CD4-positive, CD25-positive, alpha-beta regulatory T cell (primary cell): ENCODE results near the gene CLEC4E. TPM values are rescaled to one million over a fixed set of nuclear protein-coding genes. Genes with fewer than 3 reads are reported as not detected.
"Not testable (repeated sequence)": the region's sequence is repeated elsewhere in the genome, so short reads cannot be mapped to it uniquely, and the experiment has no call there.

Experiments
- ATAC-seq, 2 donors: fragments of 150-1000 bp; cut with Tn5 transposase; one replicate each; pipeline ENCODE4 v1.10.0; 2021; ENCODE audit warnings: low read depth in 2 of 2, moderate number of reproducible peaks in 2 of 2, moderate library complexity in 1 of 2
- DNase-seq, 3 donors: peaks; one replicate each; pipeline versions ENCODE4 v3.0.0 to v3.0.0-alpha.2; 2012 to 2022; ENCODE audit warnings: mixed read lengths in 1 of 3
- H3K27ac ChIP-seq: one replicate; pipeline ENCODE4 v1.7.0; 2013; ENCODE audit warnings: mild to moderate bottlenecking, low read length; ENCODE audit not compliant: insufficient read depth, poor library complexity, severe bottlenecking
- H3K27me3 ChIP-seq: one replicate; pipeline ENCODE4 v1.7.0; 2013; ENCODE audit warnings: low read length; ENCODE audit not compliant: control insufficient read depth, insufficient read depth
- H3K36me3 ChIP-seq: one replicate; pipeline ENCODE4 v1.7.0; 2013; ENCODE audit warnings: mild to moderate bottlenecking, low read length, moderate library complexity; ENCODE audit not compliant: control insufficient read depth, insufficient read depth
- H3K4me1 ChIP-seq: 2 replicates; pipeline ENCODE4 v1.7.0; 2013; ENCODE audit warnings: mild to moderate bottlenecking, low read length; ENCODE audit not compliant: insufficient read depth, control insufficient read depth, poor library complexity, severe bottlenecking
- H3K4me3 ChIP-seq: one replicate; pipeline ENCODE4 v1.7.0; 2013; ENCODE audit warnings: low read depth, mild to moderate bottlenecking, low read length, moderate library complexity
- H3K9me3 ChIP-seq, 2 experiments: 1 replicate in 1 of 2; 2 replicates in 1 of 2; pipeline ENCODE4 v1.7.0; 2013; ENCODE audit warnings: low read length in 2 of 2, mild to moderate bottlenecking in 1 of 2, moderate library complexity in 1 of 2; ENCODE audit not compliant: control insufficient read depth in 2 of 2
- H3K27ac Mint-ChIP-seq, 3 donors: one replicate each; pipeline ENCODE4 v1.8.0; 2020 to 2022; ENCODE audit warnings: mild to moderate bottlenecking in 3 of 3, mixed read lengths in 3 of 3, moderate library complexity in 2 of 3
- H3K27me3 Mint-ChIP-seq: one replicate; pipeline ENCODE4 v1.8.0; 2022; ENCODE audit warnings: mild to moderate bottlenecking, mixed read lengths
- H3K36me3 Mint-ChIP-seq: one replicate; pipeline ENCODE4 v1.8.0; 2020; ENCODE audit warnings: mixed read lengths
- H3K4me1 Mint-ChIP-seq, 4 donors: one replicate each; pipeline ENCODE4 v1.8.0; 2020 to 2022; ENCODE audit warnings: mixed read lengths in 4 of 4, mild to moderate bottlenecking in 1 of 4
- H3K4me3 Mint-ChIP-seq, 4 donors: one replicate each; pipeline ENCODE4 v1.8.0; 2020 to 2022; ENCODE audit warnings: mild to moderate bottlenecking in 4 of 4, mixed read lengths in 4 of 4, moderate library complexity in 3 of 4
- H3K9me3 Mint-ChIP-seq, 7 donors: one replicate each; pipeline ENCODE4 v1.8.0; 2020 to 2022; ENCODE audit warnings: mixed read lengths in 7 of 7, mild to moderate bottlenecking in 3 of 7, moderate library complexity in 2 of 7
- polyA plus RNA-seq, 4 donors: library from polyadenylated mRNA; unstranded; fragments of 300-500 nt; fragmentation: Illumina TruSeq; gene quantifications; one replicate each; pipeline ENCODE4 v1.2.3, GENCODE V29; 2021
- total RNA-seq: library from RNA; stranded (reverse); gene quantifications from one replicate; pipeline ENCODE4 v1.2.3, GENCODE V29; 2022

CLEC4E gene
- total and polyA plus RNA-seq, 5 donors from 2014 or later = 0.36 TPM; not detected in 4

DNA sequence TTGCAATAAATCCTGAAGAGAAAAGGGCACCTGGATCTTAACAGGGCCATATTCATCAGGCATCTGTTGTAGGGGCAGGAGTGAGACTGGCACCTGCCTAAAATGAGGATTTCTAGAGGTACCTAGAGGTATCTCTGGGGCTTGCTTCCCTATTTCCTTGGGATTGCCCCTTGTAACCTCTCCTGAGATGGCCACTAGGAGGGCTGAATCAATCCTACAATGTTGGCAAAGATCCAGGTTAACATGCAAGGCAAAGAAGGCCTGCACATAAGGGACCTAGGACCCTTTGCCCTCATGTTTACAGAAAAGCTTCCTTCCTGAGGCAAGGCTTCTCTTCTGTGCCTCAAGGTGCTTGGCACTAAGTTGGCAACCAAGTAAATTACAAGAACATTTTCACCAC lies 25.8 kb upstream of the CLEC4E start:
- Mint-ChIP-seq H3K9me3 (peaks cover 0 to 20% (median 2%) of the 10 kb centered on the region in 7 donors), H3K36me3 (no peaks in the 10 kb centered on the region), H3K27ac (no peak overlapping the region), H3K4me3 (no peak overlapping the region), H3K27me3 (peaks cover 4% of the 10 kb centered on the region), H3K4me1 (no peaks in the 10 kb centered on the region)
- Histone ChIP-seq H3K27me3 (peaks cover 4% of the 10 kb centered on the region), H3K36me3 (no peaks in the 10 kb centered on the region), H3K4me3 (no peak overlapping the region), H3K27ac (no peak overlapping the region), H3K4me1 (no peaks in the 10 kb centered on the region), H3K9me3 (peaks cover 0 to 2% of the 10 kb centered on the region in 2 experiments)
- ATAC-seq (no peak), DNase-seq (no peak)

DNA sequence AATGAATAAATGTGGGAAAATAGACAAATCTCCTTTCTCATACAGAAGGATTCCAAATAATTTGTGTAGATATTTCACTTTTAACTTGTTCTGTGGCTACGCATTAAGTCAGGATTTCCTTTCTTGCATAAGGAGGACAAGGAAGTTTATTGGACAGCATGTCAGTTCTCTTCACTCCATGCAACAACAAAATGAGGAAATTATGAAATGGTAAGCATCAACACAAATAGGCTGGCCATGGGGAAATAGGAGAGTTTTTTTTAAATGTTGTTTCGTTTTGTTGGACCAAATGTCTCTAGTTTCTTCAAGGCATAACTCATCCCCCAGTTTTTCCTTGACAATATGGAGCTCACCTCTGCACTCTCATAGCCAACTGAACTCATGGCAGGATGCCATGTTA lies 25.3 kb upstream of the CLEC4E start:
- H3K36me3 ChIP-seq, H3K27ac ChIP-seq, H3K9me3 ChIP-seq, H3K4me1 ChIP-seq, H3K27me3 ChIP-seq, H3K36me3 Mint-ChIP-seq, H3K27ac Mint-ChIP-seq, H3K4me1 Mint-ChIP-seq, H3K4me3 ChIP-seq, H3K4me3 Mint-ChIP-seq, DNase-seq, ATAC-seq, H3K27me3 Mint-ChIP-seq: not testable (repeated sequence)
- H3K9me3 Mint-ChIP-seq = peaks cover 0 to 20% (median 2%) of the 10 kb centered on the region in 7 donors

DNA sequence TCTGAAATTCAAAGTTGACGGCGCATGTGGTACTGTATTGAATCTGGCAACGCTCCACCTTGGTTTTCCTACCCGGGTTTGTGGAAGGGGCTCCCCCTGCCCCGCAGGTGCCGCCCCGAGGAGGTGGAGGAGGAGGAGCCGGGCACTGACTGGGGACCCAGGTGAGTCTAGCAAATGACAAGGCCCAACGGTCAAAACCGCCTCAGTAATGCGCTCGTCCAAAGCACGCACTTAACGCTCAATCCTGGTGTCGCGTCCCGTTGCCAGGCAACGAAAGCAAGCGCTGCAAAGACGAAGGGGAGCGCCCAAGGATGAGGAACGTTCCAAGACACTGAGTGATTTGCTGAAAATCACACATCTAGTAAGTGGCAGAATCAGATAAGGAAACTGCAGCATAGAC lies 24.0 kb upstream of the CLEC4E start:
- H3K4me1 ChIP-seq = no peaks in the 10 kb centered on the region
- no peak overlapping the region for H3K4me3 ChIP-seq
- peaks cover 7% of the 10 kb centered on the region for H3K27me3 Mint-ChIP-seq
- no peak overlapping the region for H3K4me3 Mint-ChIP-seq
- peaks cover 4% of the 10 kb centered on the region for H3K27me3 ChIP-seq
- no peaks in the 10 kb centered on the region for H3K36me3 Mint-ChIP-seq
- no peaks in the 10 kb centered on the region for H3K4me1 Mint-ChIP-seq
- peaks cover 0 to 2% of the 10 kb centered on the region in 2 experiments for H3K9me3 ChIP-seq
- ATAC-seq (no peak), DNase-seq (no peak)
- H3K36me3 ChIP-seq = no peaks in the 10 kb centered on the region
- peaks cover 0 to 20% (median 2%) of the 10 kb centered on the region in 7 donors for H3K9me3 Mint-ChIP-seq
- no peak overlapping the region for H3K27ac Mint-ChIP-seq
- H3K27ac ChIP-seq = no peak overlapping the region

DNA sequence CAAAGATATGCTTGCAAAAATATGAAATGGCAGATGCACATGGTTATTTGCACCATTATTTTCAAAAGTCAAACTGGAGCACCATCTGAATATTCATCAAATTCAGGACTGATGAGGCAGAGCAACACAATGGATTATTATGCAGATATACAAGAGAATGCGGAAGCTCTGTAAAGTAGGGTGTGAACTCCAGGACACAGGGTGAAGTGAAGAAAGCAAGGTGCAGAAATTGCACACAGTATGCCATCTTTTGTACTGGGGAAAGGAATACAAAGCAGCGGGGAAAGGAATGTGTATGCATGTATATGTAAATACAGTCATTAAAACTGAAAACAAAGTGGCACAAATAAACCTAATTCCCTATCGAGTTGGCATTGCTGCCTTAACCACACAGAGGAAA lies 22.7 kb upstream of the CLEC4E start:
- Mint-ChIP-seq H3K27ac (no peak overlapping the region), H3K27me3 (peaks cover 7% of the 10 kb centered on the region)
- no peak for ATAC-seq

DNA sequence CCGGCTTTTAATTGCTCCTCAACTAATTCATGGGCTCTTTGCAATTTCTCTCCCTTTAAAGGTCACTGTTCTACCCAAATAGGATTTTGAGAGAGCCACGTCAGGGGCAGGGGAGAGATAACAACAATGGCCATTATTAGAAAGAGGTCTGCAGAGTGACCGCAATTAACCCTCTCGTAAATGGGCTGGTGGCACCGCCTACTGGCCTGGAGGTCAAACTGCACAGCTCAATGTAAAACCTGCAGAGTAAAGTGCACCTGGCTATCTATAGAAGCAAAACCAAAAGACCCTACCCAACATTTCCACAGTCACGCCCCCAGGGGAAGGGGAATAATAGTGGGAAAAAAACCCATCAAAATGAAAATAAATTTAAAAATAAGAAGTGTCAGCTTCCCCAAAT lies 21.6 kb upstream of the CLEC4E start:
- no peaks in the 10 kb centered on the region for H3K36me3 Mint-ChIP-seq
- peaks cover 7% of the 10 kb centered on the region for H3K27me3 Mint-ChIP-seq
- Histone ChIP-seq H3K4me3 (no peak overlapping the region), H3K4me1 (no peaks in the 10 kb centered on the region), H3K27ac (no peak overlapping the region), H3K9me3 (peaks cover 0 to 2% of the 10 kb centered on the region in 2 experiments), H3K36me3 (no peaks in the 10 kb centered on the region), H3K27me3 (peaks cover 4% of the 10 kb centered on the region)
- H3K9me3 Mint-ChIP-seq = peaks cover 0 to 18% (median 2%) of the 10 kb centered on the region in 7 donors
- H3K4me3 Mint-ChIP-seq = no peak overlapping the region
- no peaks in the 10 kb centered on the region for H3K4me1 Mint-ChIP-seq
- H3K27ac Mint-ChIP-seq = no peak overlapping the region
- no peak for ATAC-seq
- peak in 1 of 3 donors; percentile 5 for DNase-seq

More for the DNA sequence above, 22.7 kb upstream of the CLEC4E start:
- no peak overlapping the region for H3K27ac ChIP-seq
- no peaks in the 10 kb centered on the region for H3K4me1 ChIP-seq
- Mint-ChIP-seq H3K36me3 (no peaks in the 10 kb centered on the region), H3K4me1 (no peaks in the 10 kb centered on the region), H3K9me3 (peaks cover 0 to 20% (median 2%) of the 10 kb centered on the region in 7 donors), H3K4me3 (no peak overlapping the region)
- no peaks in the 10 kb centered on the region for H3K36me3 ChIP-seq
- H3K4me3 ChIP-seq = no peak overlapping the region
- no peak for DNase-seq
- H3K27me3 ChIP-seq = peaks cover 4% of the 10 kb centered on the region
- peaks cover 0 to 2% of the 10 kb centered on the region in 2 experiments for H3K9me3 ChIP-seq

DNA sequence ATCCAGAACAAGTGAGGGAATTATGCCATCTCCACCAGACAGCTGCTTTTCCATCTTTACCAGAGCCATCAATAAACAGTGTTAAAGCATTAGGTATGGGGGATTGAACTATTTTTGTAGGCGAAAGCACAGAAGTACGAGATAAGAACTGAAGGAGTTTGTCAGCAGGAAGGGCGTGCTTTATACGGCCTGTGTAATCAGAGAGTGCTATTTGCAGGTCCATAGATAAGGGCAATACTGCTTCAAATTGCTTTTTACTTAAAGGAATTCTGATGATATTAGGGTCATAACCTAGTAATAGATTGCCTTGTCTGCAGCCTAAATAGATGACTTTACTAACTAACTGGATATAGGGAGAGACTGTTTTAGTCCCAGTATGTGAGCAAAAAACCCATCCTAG lies 20.3 kb upstream of the CLEC4E start:
- Mint-ChIP-seq H3K9me3 (peaks cover 0 to 13% (median 0%) of the 10 kb centered on the region in 7 donors), H3K4me1 (no peaks in the 10 kb centered on the region), H3K27ac (no peak overlapping the region), H3K27me3 (peaks cover 7% of the 10 kb centered on the region), H3K36me3 (no peaks in the 10 kb centered on the region), H3K4me3 (no peak overlapping the region)
- no peak for ATAC-seq
- Histone ChIP-seq H3K4me3 (no peak overlapping the region), H3K9me3 (peaks cover 0 to 2% of the 10 kb centered on the region in 2 experiments), H3K27ac (no peak overlapping the region), H3K4me1 (no peaks in the 10 kb centered on the region), H3K27me3 (peaks cover 4% of the 10 kb centered on the region), H3K36me3 (no peaks in the 10 kb centered on the region)
- no peak for DNase-seq

DNA sequence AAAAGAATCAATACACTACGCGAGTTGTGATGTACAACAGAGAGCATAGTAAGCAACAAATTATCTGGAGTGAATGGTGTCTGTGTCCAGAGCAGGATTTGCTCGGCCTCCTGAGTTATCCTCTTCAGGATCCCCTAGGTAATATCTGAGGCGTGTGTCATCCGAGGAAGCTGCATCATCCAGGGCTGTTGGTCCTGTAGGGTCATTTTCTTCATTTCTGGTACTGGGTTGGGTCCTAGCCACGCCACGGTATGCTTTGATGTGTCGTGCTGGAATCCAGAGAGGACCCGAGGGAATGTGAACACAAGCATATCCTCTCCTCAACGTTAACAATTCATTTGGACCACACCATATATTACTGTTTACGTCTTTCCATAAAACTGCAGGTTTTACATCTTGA lies 19.0 kb upstream of the CLEC4E start:
- H3K9me3 ChIP-seq = peaks cover 0 to 2% of the 10 kb centered on the region in 2 experiments
- H3K36me3 Mint-ChIP-seq = no peaks in the 10 kb centered on the region
- peaks cover 7% of the 10 kb centered on the region for H3K27me3 Mint-ChIP-seq
- no peaks in the 10 kb centered on the region for H3K36me3 ChIP-seq
- H3K9me3 Mint-ChIP-seq = peaks cover 0 to 13% (median 0%) of the 10 kb centered on the region in 7 donors
- H3K27ac Mint-ChIP-seq = no peak overlapping the region
- no peak overlapping the region for H3K27ac ChIP-seq
- no peak overlapping the region for H3K4me3 ChIP-seq
- H3K4me1 Mint-ChIP-seq = no peaks in the 10 kb centered on the region
- DNase-seq (no peak), ATAC-seq (no peak)
- H3K4me1 ChIP-seq = no peaks in the 10 kb centered on the region
- H3K27me3 ChIP-seq = peaks cover 4% of the 10 kb centered on the region
- no peak overlapping the region for H3K4me3 Mint-ChIP-seq

DNA sequence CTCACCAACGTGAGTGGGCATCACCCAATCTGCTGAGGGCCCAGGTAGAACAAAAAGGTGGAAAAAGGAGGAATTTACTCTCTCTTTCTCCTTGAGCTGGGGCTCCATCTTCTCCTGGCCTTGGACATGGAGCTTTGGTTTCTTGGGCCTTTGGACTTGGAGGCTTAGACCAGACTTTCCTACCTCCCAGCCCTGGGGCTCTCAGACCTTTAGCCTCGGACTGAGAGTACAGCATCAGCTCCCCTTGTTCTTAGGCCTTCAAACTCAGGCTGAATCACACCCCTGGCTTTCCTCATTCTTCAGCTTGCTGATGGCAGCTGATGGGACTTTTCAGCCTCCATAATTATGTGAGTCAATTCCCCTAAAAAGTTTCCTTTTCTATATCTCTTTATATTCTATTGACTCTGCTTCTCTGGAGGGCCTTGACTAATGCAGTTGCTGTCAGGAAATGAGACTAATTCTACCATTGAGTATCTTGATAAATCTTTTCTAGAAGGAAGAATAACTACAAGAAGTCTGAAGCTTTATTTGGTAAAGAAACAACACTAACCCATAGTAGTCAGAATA lies 15.9 kb upstream of the CLEC4E start:
- peaks cover 3% of the 10 kb centered on the region for H3K27me3 ChIP-seq
- H3K9me3 ChIP-seq = no peaks in the 10 kb centered on the region
- H3K4me1 ChIP-seq = no peaks in the 10 kb centered on the region
- H3K4me3 Mint-ChIP-seq = no peak overlapping the region
- H3K36me3 Mint-ChIP-seq = no peaks in the 10 kb centered on the region
- no peak overlapping the region for H3K4me3 ChIP-seq
- H3K4me1 Mint-ChIP-seq = no peaks in the 10 kb centered on the region
- no peak for DNase-seq
- H3K27me3 Mint-ChIP-seq = peaks cover 4% of the 10 kb centered on the region
- no peak overlapping the region for H3K27ac ChIP-seq
- ATAC-seq = no peak
- H3K9me3 Mint-ChIP-seq = peaks cover 0 to 3% (median 0%) of the 10 kb centered on the region in 7 donors
- no peak overlapping the region for H3K27ac Mint-ChIP-seq
- no peaks in the 10 kb centered on the region for H3K36me3 ChIP-seq
